HG03097 (cell line): ENCODE results near the gene GNB4.

Experiments used
- ATAC-seq: cut with Tn5 transposase; IDR thresholded peaks from one replicate; pipeline ENCODE4 v1.9.1; 2021; ENCODE audit not compliant: unreplicated experiment, low FRiP score

GNB4 gene

DNA sequence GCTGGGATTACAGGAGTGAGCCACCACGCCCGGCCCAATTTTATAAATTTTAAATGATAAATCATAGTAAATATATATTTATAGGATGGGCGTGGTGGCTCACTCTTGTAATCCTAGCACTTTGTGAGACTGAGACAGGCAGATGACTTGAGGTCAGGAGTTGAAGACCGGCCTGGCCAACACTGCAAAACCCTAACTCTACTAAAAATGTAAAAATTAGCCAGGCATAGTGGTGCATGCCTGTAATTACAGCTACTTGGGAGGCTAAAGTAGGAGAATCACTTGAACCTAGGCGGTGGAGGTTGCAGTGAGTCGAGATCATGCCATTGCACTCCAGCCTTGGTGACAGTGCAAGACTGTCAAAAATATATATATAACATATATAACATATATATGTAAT is 77.3 kb downstream of the GNB4 start:
- ATAC-seq, result no peak

DNA sequence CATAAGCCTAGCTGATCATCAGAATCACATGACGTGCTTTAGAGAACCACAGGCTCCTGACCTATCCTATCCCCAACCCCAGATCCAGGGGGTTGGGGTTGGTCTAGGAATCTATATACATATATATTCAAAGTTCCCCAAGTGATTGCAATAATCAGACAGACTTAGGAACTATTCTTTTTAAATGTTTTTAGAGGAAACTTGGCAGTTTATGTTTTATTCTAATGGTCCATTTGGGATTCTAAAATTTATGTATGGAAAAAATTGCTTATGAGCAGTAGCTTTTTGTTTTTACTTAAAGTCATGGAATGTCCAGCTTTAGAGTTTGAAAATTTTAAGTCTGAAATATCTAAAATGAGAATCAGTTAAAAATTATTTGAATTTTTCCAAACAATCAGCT is 81.6 kb downstream of the GNB4 start:
- no peak for ATAC-seq

GRCh38 chr3:179363332-179363731 is 87.9 kb downstream of the GNB4 start:
- ATAC-seq, result no peak

DNA sequence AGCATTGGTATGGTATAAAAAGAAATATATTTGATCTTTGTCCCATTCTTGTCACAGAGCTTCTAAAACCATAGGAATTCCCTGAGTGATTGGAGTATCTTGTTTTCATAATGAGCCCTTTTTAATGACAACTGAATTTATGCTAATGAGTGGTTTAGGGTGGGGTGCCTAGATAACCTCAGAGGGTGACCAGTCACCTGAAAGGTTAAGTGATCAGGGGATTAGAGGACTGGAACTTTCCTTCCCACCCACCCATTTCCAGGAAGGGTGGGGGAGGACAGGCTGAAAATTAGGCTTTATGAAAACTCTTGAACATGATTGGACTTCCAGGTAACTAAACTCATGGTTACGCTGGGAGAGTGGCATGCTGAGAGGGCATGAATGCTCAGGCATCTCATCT is 95.3 kb downstream of the GNB4 start:
- no peak for ATAC-seq

DNA sequence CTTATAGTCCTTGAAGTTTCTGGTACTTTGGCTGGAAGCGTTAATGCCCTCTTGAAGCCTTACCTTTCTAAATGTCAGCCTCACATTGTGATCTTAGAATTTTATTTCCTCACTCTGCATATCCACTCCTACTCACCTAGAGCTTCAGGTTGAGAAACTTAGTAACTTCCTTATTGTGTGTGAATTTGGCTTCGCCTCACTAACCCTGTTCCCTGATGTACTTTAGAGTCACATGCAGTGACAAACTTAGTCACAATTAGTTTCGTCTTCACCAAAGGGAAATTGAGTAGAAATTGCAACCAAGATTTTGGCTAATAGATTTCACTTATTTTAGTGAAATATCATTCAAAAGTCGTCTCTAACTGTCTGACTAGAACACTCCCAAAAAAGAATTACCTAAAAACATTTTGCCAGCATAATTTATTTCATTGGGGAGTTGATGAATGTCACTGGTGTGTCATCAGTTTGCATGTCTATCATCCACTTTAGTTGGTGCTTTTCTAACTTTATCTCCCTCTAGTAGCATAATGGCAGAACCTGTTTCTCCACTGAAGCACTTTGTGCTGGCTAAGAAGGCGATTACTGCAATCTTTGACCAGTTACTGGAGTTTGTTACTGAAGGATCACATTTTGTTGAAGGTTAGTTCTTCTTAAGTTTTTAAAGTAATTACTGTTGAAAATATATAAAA is 102.8 kb downstream of the GNB4 start:
- ATAC-seq, result peak; percentile 58

DNA sequence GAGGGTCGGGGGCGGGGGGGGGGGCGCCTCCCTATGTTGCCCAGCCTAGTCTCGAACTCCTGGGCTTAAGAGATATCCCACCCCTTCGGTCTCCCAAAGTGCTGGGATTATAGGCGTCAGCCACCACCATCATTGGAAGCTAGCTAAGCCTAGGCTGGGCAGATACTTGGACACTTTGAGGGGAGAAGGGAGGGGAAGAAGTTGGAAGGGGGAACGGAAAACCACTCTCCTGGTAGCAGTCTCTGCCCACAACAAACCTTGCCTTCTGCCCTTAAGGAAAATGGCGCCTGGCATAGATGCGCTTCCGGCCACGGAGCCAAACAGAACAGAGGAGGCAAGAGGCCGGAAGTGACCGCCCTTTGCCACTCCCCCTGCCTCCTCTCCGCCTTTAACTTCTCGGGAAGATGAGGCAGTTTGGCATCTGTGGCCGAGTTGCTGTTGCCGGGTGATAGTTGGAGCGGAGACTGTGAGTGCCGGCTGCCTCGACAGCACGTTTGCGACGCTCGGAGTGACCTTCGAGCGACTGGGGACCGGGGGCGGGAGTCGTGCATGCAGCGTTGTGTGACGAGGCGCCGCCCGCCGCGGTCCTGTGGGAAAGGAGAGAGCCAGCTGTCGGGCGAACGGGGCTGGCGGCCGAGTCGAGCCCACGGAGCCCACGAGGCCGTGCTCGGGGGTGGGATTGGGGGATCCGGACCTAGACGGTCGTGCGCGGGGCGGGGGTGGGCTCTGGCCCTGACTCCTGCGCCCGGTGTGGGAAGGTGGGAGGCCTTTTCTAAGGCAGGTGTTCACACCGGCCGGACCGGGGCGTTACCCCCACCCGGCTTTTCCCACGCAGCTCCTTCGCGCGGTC is 103.7 kb downstream of the GNB4 start, which contains the start of gene MFN1:
Gene MFN1, plus strand, starts transcription at position 365 of the 850 bp plus-strand sequence. CDS start 1,143 bp downstream, outside the sequence.
- ATAC-seq, result peak; percentile 93
